Measurements from ENCODE around the gene ALPI.
"Not testable (repeated sequence)": the region's sequence is repeated elsewhere in the genome, so short reads cannot be mapped to it uniquely, and the experiment has no call there.

ALPI gene

GRCh38 chr2:232416521-232417470 lies 39.2 kb upstream of the ALPI start:
- no peak for DNase-seq (ENCODE audit: insufficient read length)
- FAIRE-seq = no peak
- TF ChIP-seq POLR2A (IDR thresholded peaks at IDR 0.05; ENCODE audit: low read depth, low read length) (no peak), TAF1 (IDR thresholded peaks at IDR 0.05; ENCODE audit: borderline replicate concordance, low read depth, low read length) (no peak), POLR2AphosphoS5 (IDR thresholded peaks at IDR 0.05; ENCODE audit: low read depth, low read length) (no peak)

DNA sequence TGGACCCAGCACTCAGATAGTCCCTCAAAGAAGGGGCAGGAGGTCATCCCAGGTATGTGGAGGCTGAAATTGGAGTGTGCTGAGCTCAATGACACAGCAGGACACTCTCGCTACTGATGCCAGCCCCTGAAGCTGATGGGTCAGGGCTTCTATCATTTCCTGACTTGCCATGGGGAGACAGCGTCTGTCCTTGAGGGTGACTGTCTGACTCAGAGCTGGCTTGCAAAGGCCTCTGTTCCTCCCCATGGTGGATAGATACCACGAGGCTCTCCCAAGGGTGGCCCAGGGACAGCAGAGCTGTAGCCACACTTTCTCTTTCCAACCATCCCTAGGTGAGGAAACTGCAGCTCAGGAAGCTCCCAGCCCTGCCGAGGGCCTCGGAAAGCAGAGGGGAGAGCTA lies 38.5 kb upstream of the ALPI start:
- no peak for DNase-seq (ENCODE audit: insufficient read length)
- no peak for FAIRE-seq
- TF ChIP-seq POLR2AphosphoS5 (IDR thresholded peaks at IDR 0.05; ENCODE audit: low read depth, low read length) = no peak
- no peak for TF ChIP-seq POLR2A (IDR thresholded peaks at IDR 0.05; ENCODE audit: low read depth, low read length)
- no peak for TF ChIP-seq TAF1 (IDR thresholded peaks at IDR 0.05; ENCODE audit: borderline replicate concordance, low read depth, low read length)

GRCh38 chr2:232418056-232418455 lies 37.9 kb upstream of the ALPI start:
- TF ChIP-seq POLR2A (IDR thresholded peaks at IDR 0.05; ENCODE audit: low read depth, low read length) (no peak), POLR2AphosphoS5 (IDR thresholded peaks at IDR 0.05; ENCODE audit: low read depth, low read length) (no peak), TAF1 (IDR thresholded peaks at IDR 0.05; ENCODE audit: borderline replicate concordance, low read depth, low read length) (no peak)
- DNase-seq (ENCODE audit: insufficient read length) = no peak
- no peak for FAIRE-seq

DNA sequence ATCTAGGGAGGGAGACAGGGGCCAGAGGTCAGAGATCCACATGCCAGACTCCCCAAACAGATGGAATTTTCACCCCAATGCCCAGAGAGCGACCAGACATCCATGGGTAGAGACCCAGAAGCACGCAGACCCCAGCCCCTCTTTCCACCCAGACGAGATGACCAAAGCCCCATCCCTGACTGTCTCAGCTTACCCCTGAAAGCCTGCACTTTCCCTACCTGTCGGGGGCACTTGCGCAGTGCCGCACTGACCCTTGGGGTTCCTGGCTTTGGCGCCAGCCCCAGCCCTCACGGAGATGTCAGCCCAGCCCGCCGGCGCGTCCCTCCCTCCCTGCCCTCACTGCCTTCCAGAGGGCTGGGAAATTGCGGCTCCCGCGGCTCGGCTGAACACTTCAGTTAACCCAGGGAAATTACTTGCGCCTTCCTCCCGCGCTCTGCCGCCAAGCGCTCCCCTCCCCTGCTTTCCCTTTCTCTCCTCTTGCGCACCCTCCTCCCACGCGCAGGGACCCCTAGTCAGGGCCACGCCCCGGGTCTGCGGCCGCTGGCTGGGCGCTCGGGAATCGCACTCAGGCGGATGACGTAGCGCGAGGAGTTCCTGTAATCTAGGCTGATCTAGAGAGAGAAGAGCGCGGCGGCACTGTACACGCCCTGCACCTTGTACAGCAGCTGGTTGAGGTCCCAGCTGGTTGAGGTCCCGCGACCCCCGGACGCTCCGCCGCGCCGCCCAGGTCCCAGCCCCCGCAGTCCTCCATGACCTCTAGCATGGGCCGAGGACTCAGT lies 37.3 kb upstream of the ALPI start:
- no peak for TF ChIP-seq TAF1 (IDR thresholded peaks at IDR 0.05; ENCODE audit: borderline replicate concordance, low read depth, low read length)
- TF ChIP-seq POLR2AphosphoS5 (IDR thresholded peaks at IDR 0.05; ENCODE audit: low read depth, low read length) = no peak
- TF ChIP-seq POLR2A (IDR thresholded peaks at IDR 0.05; ENCODE audit: low read depth, low read length) = no peak
- DNase-seq (ENCODE audit: insufficient read length) (no peak), FAIRE-seq (no peak)

DNA sequence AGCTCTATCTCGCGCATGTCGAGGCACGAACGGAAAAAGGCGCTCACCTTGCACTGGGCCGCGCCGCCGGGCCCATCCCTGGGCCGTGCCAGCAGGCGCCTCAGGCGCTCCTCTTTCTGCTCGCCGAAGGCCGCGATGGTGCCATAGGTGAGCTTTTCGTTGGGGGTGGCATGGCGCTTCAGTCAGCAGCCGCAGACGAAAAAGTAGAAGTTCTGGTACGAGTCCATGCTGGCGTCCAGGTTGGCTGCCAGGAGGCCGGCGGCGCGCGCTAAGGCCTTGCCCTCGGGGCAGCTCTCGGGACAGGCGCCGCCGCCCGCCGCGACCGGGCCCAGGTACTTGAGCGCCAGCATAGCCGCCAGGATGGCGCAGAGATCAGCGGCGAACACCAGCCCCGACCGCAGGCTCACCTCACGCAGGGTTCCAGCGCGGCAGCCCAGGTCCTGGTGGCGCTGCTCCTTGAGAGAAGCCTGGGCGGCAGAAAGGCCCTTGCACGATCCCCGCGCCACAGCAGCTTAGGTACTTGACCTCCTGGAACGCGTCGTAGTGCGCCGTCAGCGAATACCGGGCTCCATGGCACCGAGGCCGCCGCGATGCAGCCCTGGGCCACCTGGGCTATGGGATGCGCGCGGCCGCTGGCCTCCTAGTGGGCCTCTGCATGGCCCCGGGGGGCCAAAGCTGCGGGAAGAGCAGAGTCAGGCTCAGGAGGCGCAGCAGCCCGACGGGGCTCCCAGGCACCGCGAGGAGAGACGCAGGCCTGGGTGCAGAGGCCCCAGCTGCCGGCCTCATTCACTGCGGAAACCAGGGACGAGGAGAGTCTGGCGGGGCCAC lies 36.5 kb upstream of the ALPI start:
- no peak for TF ChIP-seq TAF1 (IDR thresholded peaks at IDR 0.05; ENCODE audit: borderline replicate concordance, low read depth, low read length)
- TF ChIP-seq POLR2AphosphoS5 (IDR thresholded peaks at IDR 0.05; ENCODE audit: low read depth, low read length) = no peak
- FAIRE-seq = no peak
- no peak for DNase-seq (ENCODE audit: insufficient read length)

- no peak for TF ChIP-seq TAF1 (IDR thresholded peaks at IDR 0.05; ENCODE audit: borderline replicate concordance, low read depth, low read length)
- no peak for TF ChIP-seq POLR2AphosphoS5 (IDR thresholded peaks at IDR 0.05; ENCODE audit: low read depth, low read length)
- no peak for TF ChIP-seq POLR2A (IDR thresholded peaks at IDR 0.05; ENCODE audit: low read depth, low read length)
- FAIRE-seq (no peak), DNase-seq (ENCODE audit: insufficient read length) (no peak)
Measured at GRCh38 chr2:232420073-232420454, 35.9 kb upstream of the ALPI start.

DNA sequence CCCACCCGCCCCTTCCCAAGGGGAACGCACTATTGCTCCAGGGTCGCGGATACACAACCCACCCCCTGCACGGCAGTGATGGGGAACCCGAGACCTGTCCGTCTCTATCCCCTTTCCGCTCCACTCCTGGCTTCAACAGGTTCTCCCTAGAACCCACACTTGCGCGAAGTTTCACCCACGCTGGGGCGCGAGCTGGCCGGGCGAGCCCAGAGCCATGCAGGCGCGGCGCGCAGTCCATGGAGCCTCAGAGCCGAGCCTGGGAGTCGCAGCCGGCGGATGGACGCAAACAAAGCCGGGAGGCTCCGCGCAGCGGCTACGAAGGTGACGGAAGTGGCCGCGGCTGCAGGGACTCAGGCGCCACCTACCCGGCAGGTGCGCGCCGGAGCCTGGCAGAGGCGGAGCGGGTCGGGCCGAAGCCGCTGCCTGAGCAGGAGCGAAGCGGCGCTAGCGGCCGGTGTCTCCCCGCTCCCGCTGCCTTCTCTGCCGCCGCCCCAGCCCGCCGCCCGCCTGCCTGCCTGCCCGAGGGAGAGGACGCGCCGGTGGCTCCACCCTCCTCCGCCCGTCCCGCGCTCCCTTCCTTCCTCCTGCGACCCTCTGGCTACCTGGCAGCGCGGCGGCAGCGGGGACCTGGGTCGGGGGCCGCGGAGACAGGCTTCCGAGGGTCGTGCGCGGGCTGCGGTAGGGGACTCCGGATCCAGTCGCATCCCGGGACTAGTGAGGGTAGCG lies 35.3 kb upstream of the ALPI start:
- TF ChIP-seq POLR2AphosphoS5 (IDR thresholded peaks at IDR 0.05; ENCODE audit: low read depth, low read length) = no peak
- no peak for TF ChIP-seq TAF1 (IDR thresholded peaks at IDR 0.05; ENCODE audit: borderline replicate concordance, low read depth, low read length)
- no peak for TF ChIP-seq POLR2A (IDR thresholded peaks at IDR 0.05; ENCODE audit: low read depth, low read length)
- DNase-seq (ENCODE audit: insufficient read length) (no peak), FAIRE-seq (no peak)

- TF ChIP-seq POLR2AphosphoS5 (IDR thresholded peaks at IDR 0.05; ENCODE audit: low read depth, low read length) (no peak), TAF1 (IDR thresholded peaks at IDR 0.05; ENCODE audit: borderline replicate concordance, low read depth, low read length) (no peak)
- no peak for FAIRE-seq
Measured at GRCh38 chr2:232421189-232421785, 34.7 kb upstream of the ALPI start.

GRCh38 chr2:232422051-232422450 lies 33.9 kb upstream of the ALPI start:
- FAIRE-seq (no peak), DNase-seq (ENCODE audit: insufficient read length) (no peak)
- no peak for TF ChIP-seq POLR2AphosphoS5 (IDR thresholded peaks at IDR 0.05; ENCODE audit: low read depth, low read length)
- TF ChIP-seq POLR2A (IDR thresholded peaks at IDR 0.05; ENCODE audit: low read depth, low read length) = no peak
- TF ChIP-seq TAF1 (IDR thresholded peaks at IDR 0.05; ENCODE audit: borderline replicate concordance, low read depth, low read length) = no peak

More at GRCh38 chr2:232421189-232421785, 34.7 kb upstream of the ALPI start:
- no peak for DNase-seq (ENCODE audit: insufficient read length)

DNA sequence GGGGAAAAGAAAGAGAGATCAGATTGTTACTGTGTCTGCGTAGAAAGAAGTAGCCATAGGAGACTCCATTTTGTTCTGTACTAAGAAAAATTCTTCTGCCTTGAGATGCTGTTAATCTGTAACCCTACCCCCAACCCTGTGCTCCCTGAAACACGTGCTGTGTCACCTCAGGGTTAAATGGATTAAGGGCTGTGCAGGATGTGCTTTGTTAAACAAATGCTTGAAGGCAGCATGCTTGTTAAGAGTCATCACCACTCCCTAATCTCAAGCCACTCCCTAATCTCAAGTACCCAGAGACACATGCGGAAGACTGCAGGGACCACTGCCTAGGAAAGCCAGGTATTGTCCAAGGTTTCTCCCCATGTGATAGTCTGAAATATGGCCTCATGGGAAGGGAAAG lies 33.0 kb upstream of the ALPI start:
- not testable (repeated sequence) for FAIRE-seq; DNase-seq (ENCODE audit: insufficient read length)

DNA sequence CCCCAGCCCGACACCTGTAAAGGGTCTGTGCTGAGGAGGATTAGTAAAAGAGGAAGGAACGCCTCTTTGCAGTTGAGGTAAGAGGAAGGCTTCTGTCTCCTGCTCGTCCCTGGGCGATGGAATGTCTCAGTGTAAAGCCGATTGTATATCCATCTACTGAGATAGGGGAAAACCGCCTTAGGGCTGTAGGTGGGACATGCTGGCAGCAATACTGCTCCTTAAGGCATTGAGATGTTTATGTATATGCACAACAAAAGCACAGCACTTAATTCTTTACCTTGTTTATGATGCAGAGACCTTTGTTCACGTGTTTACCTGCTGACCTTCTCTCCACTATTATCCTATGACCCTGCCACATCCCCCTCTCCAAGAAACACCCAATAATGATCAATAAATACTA lies 32.5 kb upstream of the ALPI start:
- not testable (repeated sequence) for DNase-seq (ENCODE audit: insufficient read length); FAIRE-seq
